ENCODE measurements around the gene TAOK2.

The TAOK2 gene

GRCh38 chr16:29972500-29972899 lies 1.2 kb upstream of the TAOK2 start:
- Histone ChIP-seq H3K4me3 (replicated peaks; ENCODE audit: low read depth, low read length) (no peak overlapping the region), H3K36me3 (ENCODE audit: control insufficient read depth, insufficient read depth, low read length) (peaks cover 2% of the 10 kb centered on the region; the same call in 1 of the 2 replicates), H3K27me3 (replicated peaks; ENCODE audit: control insufficient read depth, insufficient read depth, low read length) (no peaks in the 10 kb centered on the region)
- TF ChIP-seq CTCF (IDR thresholded peaks at IDR 0.05; ENCODE audit: insufficient read depth, low read length, poor library complexity, severe bottlenecking), result no peak
- DNase-seq (ENCODE audit: extremely low read depth, insufficient read length), result no peak

DNA sequence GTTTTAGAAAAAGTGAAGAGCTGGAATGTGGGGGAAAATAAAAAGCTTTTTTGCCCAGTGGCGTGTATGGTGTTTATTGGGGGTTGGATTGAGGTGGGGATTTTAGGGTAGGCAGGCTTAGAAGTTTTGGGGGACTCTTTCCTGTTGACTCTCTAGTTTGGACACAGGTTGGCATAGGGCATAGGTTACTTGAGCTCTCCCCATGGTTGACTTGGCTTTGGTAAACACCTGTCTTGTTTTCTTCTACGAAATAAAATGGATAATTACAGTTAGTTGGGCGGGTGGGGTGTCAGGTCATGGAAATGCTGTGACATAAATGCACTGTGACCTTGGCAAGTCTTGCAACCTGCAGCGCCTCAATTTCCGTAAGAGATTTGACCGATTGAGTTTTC lies 680 bp upstream of the TAOK2 start:
- TF ChIP-seq CTCF (IDR thresholded peaks at IDR 0.05; ENCODE audit: insufficient read depth, low read length, poor library complexity, severe bottlenecking), result no peak
- no peak overlapping the region for H3K4me3 ChIP-seq (replicated peaks; ENCODE audit: low read depth, low read length)
- H3K36me3 ChIP-seq (ENCODE audit: control insufficient read depth, insufficient read depth, low read length), result peaks cover 3% of the 10 kb centered on the region
- no peaks in the 10 kb centered on the region for H3K27me3 ChIP-seq (replicated peaks; ENCODE audit: control insufficient read depth, insufficient read depth, low read length)
- no peak for DNase-seq (ENCODE audit: extremely low read depth, insufficient read length)

GRCh38 chr16:29974291-29975133 lies 844 bp downstream of the TAOK2 start:
- Histone ChIP-seq H3K27me3 (replicated peaks; ENCODE audit: control insufficient read depth, insufficient read depth, low read length) (no peaks in the 10 kb centered on the region), H3K4me3 (replicated peaks; ENCODE audit: low read depth, low read length) (peak overlapping the region; percentile 97), H3K36me3 (ENCODE audit: control insufficient read depth, insufficient read depth, low read length) (peaks cover 14% of the 10 kb centered on the region)
- DNase-seq (ENCODE audit: extremely low read depth, insufficient read length), result no peak
- TF ChIP-seq CTCF (IDR thresholded peaks at IDR 0.05; ENCODE audit: insufficient read depth, low read length, poor library complexity, severe bottlenecking), result no peak

DNA sequence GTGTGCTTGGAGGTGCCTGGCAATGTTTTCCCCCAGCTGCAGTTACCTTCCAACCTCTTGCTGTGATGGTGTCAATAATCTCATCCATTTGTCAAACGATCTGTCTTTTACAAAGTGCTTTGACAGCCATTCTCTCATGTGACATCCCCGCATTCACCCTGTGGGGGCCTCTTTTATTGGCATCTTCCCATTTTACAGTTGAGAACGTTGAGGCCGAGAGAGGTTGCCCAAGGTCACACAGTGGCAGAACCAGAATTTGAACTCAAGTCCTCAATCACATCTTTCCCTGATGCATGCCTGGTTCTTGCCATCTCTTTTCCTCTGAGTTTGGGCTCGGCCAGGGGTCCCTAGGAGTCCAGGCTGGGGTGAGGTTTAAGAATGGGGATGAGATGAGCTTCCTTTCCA lies 1.5 kb downstream of the TAOK2 start:
- Histone ChIP-seq H3K27me3 (replicated peaks; ENCODE audit: control insufficient read depth, insufficient read depth, low read length) (no peaks in the 10 kb centered on the region), H3K4me3 (replicated peaks; ENCODE audit: low read depth, low read length) (peak overlapping the region; percentile 97), H3K36me3 (ENCODE audit: control insufficient read depth, insufficient read depth, low read length) (peaks cover 18% of the 10 kb centered on the region)
- DNase-seq (ENCODE audit: extremely low read depth, insufficient read length), result no peak
- no peak for TF ChIP-seq CTCF (IDR thresholded peaks at IDR 0.05; ENCODE audit: insufficient read depth, low read length, poor library complexity, severe bottlenecking)

DNA sequence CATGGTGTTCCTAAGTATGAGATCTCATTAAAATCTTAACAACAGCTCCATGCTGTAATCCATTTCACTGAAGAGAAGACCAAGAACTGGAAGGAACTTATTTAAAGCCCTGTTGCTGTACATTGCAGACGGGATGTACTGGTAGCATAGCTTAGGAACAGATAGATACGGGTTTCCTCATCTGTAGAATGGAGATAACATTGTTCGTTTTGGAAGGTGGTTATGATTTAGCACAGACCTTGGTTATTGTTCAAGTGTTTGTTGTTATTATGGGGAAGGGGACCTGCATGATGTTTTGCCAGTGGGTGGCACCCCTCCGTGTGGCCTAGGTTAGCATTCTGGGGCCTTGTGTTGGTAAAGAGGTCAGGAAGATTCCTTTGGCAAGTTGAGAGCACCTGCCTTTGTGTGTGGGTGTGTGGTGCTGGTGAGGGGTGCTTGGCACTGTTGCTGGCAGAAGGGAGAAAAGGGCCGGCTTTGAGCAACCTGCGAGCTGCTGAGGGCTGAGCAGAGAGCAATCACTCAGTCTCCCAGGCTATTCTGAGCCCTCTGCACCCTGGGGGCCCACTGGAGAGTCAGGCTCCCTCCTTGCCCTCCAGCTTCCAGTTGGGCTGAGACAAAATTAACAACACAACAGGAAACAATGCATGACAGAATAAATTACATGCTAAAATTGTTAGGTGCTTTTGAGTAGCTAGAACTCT lies 2.3 kb downstream of the TAOK2 start:
- no peak for DNase-seq (ENCODE audit: extremely low read depth, insufficient read length)
- Histone ChIP-seq H3K36me3 (ENCODE audit: control insufficient read depth, insufficient read depth, low read length) (peaks cover 21% of the 10 kb centered on the region), H3K27me3 (replicated peaks; ENCODE audit: control insufficient read depth, insufficient read depth, low read length) (no peaks in the 10 kb centered on the region), H3K4me3 (replicated peaks; ENCODE audit: low read depth, low read length) (peak overlapping the region; percentile 97)
- no peak for TF ChIP-seq CTCF (IDR thresholded peaks at IDR 0.05; ENCODE audit: insufficient read depth, low read length, poor library complexity, severe bottlenecking)

Measured in GM06990 (cell line).